Measurements from ENCODE around the gene PIP5KL1. TPM values are rescaled to one million over a fixed set of nuclear protein-coding genes. Genes with fewer than 3 reads are reported as not detected.

The PIP5KL1 gene
- under 1 TPM in 2 of 3 donors, not detected in 1; 0.14 to 0.18 TPM for polyA plus RNA-seq

GRCh38 chr9:127930231-127931091 is at the start of gene PIP5KL1:
Gene PIP5KL1 (minus strand): TSS chr9:127930777. CDS start chr9:127930752, 25 bp downstream.
- Mint-ChIP-seq H3K9me3 (no peaks in the 10 kb centered on the region), H3K27ac (peak within 1 kb of the TSS in 3 of 6 donors; percentile 43 to 60 (median 51)), H3K4me3 (peak within 1 kb of the TSS; percentile 25 to 77 (median 72))

GRCh38 chr9:127980060-127980705 is 49.6 kb upstream of the PIP5KL1 start:
- Mint-ChIP-seq H3K27me3 (ENCODE audit: low read depth in 3 of 3) (peaks cover 2 to 5% (median 3%) of the 10 kb centered on the region in 3 donors), H3K9me3 (no peaks in the 10 kb centered on the region), H3K4me3 (peak overlapping the region; percentile 84 to 87 (median 85)), H3K4me1 (peaks cover 32 to 34% of the 10 kb centered on the region in 2 donors), H3K36me3 (no peaks in the 10 kb centered on the region), H3K27ac (peak overlapping the region in 5 of 6 donors; percentile 55 to 70 (median 57))
- peak in 1 of 3 donors; percentile 49 for DNase-seq

More at GRCh38 chr9:127930231-127931091, at the start of gene PIP5KL1:
- Mint-ChIP-seq H3K4me1 (peaks cover 20 to 32% of the 10 kb centered on the region in 2 donors), H3K36me3 (peaks cover 0 to 5% (median 3%) of the 10 kb centered on the region in 3 donors), H3K27me3 (ENCODE audit: low read depth in 3 of 3) (peaks cover 0 to 12% (median 5%) of the 10 kb centered on the region in 3 donors)
- peak; percentile 68 to 71 (median 69) for DNase-seq

- peaks cover 32 to 34% of the 10 kb centered on the region in 2 donors for H3K4me1 Mint-ChIP-seq
- DNase-seq: peak in 2 of 3 donors; percentile 24
- peak overlapping the region in 5 of 6 donors; percentile 55 to 70 (median 57) for H3K27ac Mint-ChIP-seq
- peaks cover 2 to 5% (median 3%) of the 10 kb centered on the region in 3 donors for H3K27me3 Mint-ChIP-seq (ENCODE audit: low read depth in 3 of 3)
- no peaks in the 10 kb centered on the region for H3K36me3 Mint-ChIP-seq
- no peaks in the 10 kb centered on the region for H3K9me3 Mint-ChIP-seq
- H3K4me3 Mint-ChIP-seq: peak overlapping the region; percentile 84 to 87 (median 85)
Observed at GRCh38 chr9:127979333-127980059, 48.9 kb upstream of the PIP5KL1 start.

GRCh38 chr9:127979015-127979332 is 48.4 kb upstream of the PIP5KL1 start:
- Mint-ChIP-seq H3K4me1 (peaks cover 32 to 38% of the 10 kb centered on the region in 2 donors), H3K36me3 (no peaks in the 10 kb centered on the region), H3K27me3 (ENCODE audit: low read depth in 3 of 3) (peaks cover 2 to 5% (median 3%) of the 10 kb centered on the region in 3 donors), H3K4me3 (peak overlapping the region; percentile 84 to 87 (median 85)), H3K9me3 (no peaks in the 10 kb centered on the region), H3K27ac (peak overlapping the region in 1 of 6 donors; percentile 40)
- no peak for DNase-seq

GRCh38 chr9:127977884-127978647 is 47.5 kb upstream of the PIP5KL1 start:
- DNase-seq: no peak
- no peaks in the 10 kb centered on the region for H3K9me3 Mint-ChIP-seq
- no peaks in the 10 kb centered on the region for H3K36me3 Mint-ChIP-seq
- H3K4me3 Mint-ChIP-seq: peak overlapping the region in 3 of 5 donors; percentile 27 to 50 (median 35)
- H3K4me1 Mint-ChIP-seq: peaks cover 33 to 38% of the 10 kb centered on the region in 2 donors
- H3K27ac Mint-ChIP-seq: no peak overlapping the region
- peaks cover 2 to 5% (median 3%) of the 10 kb centered on the region in 3 donors for H3K27me3 Mint-ChIP-seq (ENCODE audit: low read depth in 3 of 3)

- H3K4me1 Mint-ChIP-seq: peaks cover 40 to 45% of the 10 kb centered on the region in 2 donors
- peaks cover 2 to 5% (median 5%) of the 10 kb centered on the region in 3 donors for H3K27me3 Mint-ChIP-seq (ENCODE audit: low read depth in 3 of 3)
- H3K27ac Mint-ChIP-seq: no peak overlapping the region
- no peaks in the 10 kb centered on the region for H3K9me3 Mint-ChIP-seq
- no peaks in the 10 kb centered on the region for H3K36me3 Mint-ChIP-seq
- H3K4me3 Mint-ChIP-seq: peak overlapping the region in 2 of 5 donors; percentile 35 to 46
- no peak for DNase-seq
Observed at GRCh38 chr9:127977009-127977883, 46.7 kb upstream of the PIP5KL1 start.

GRCh38 chr9:127976498-127976897 is 45.9 kb upstream of the PIP5KL1 start:
- Mint-ChIP-seq H3K4me1 (peaks cover 43 to 50% of the 10 kb centered on the region in 2 donors), H3K4me3 (no peak overlapping the region), H3K36me3 (no peaks in the 10 kb centered on the region), H3K27ac (peak overlapping the region in 1 of 6 donors; percentile 29), H3K9me3 (no peaks in the 10 kb centered on the region), H3K27me3 (ENCODE audit: low read depth in 3 of 3) (peaks cover 2 to 7% (median 4%) of the 10 kb centered on the region in 3 donors)
- DNase-seq: no peak

GRCh38 chr9:127975376-127976315 is 45.1 kb upstream of the PIP5KL1 start:
- no peaks in the 10 kb centered on the region for H3K9me3 Mint-ChIP-seq
- H3K27ac Mint-ChIP-seq: peak overlapping the region in 1 of 6 donors; percentile 34
- no peaks in the 10 kb centered on the region for H3K36me3 Mint-ChIP-seq
- peaks cover 47 to 53% of the 10 kb centered on the region in 2 donors for H3K4me1 Mint-ChIP-seq
- H3K27me3 Mint-ChIP-seq (ENCODE audit: low read depth in 3 of 3): peaks cover 2 to 4% (median 2%) of the 10 kb centered on the region in 3 donors
- DNase-seq: no peak
- H3K4me3 Mint-ChIP-seq: no peak overlapping the region

GRCh38 chr9:127974769-127975261 is 44.2 kb upstream of the PIP5KL1 start:
- Mint-ChIP-seq H3K36me3 (no peaks in the 10 kb centered on the region), H3K27me3 (ENCODE audit: low read depth in 3 of 3) (peaks cover 0 to 4% (median 3%) of the 10 kb centered on the region in 3 donors), H3K9me3 (no peaks in the 10 kb centered on the region), H3K4me3 (no peak overlapping the region), H3K27ac (peak overlapping the region in 2 of 6 donors; percentile 1 to 8), H3K4me1 (peaks cover 53 to 57% of the 10 kb centered on the region in 2 donors)
- no peak for DNase-seq

- peaks cover 50 to 52% of the 10 kb centered on the region in 2 donors for H3K4me1 Mint-ChIP-seq
- H3K9me3 Mint-ChIP-seq: no peaks in the 10 kb centered on the region
- H3K27me3 Mint-ChIP-seq (ENCODE audit: low read depth in 3 of 3): peaks cover 0 to 4% (median 4%) of the 10 kb centered on the region in 3 donors
- no peak for DNase-seq
- peak overlapping the region in 2 of 6 donors; percentile 1 to 8 for H3K27ac Mint-ChIP-seq
- no peak overlapping the region for H3K4me3 Mint-ChIP-seq
- no peaks in the 10 kb centered on the region for H3K36me3 Mint-ChIP-seq
Observed at GRCh38 chr9:127974001-127974768, 43.6 kb upstream of the PIP5KL1 start.

Data from immature natural killer cell (primary cell).